Measurements from ENCODE around the gene PALM.

GRCh38 chr19:732148-733069 is 23.7 kb downstream of the PALM start:
- TF ChIP-seq REST (IDR thresholded peaks at IDR 0.05; ENCODE audit: low read depth, low read length) (no peak), SREBF2 (IDR thresholded peaks at IDR 0.05; ENCODE audit: low read length) (no peak), CTCF (IDR thresholded peaks at IDR 0.05 in 2 of 3, conservative IDR thresholded peaks at IDR 0.05 in 1 of 3; ENCODE audit: control insufficient read depth in 2 of 3, extremely low read depth in 1 of 3, insufficient read depth in 1 of 3, low read depth in 3 of 3, low read length in 3 of 3) (no peak), ZNF274 (IDR thresholded peaks at IDR 0.05; ENCODE audit: insufficient read depth, insufficient read length) (no peak), CREB1 (IDR thresholded peaks at IDR 0.05; ENCODE audit: low read depth) (no peak), ZNF207 (IDR thresholded peaks at IDR 0.05; ENCODE audit: borderline replicate concordance) (no peak), FOS (IDR thresholded peaks at IDR 0.05; ENCODE audit: borderline replicate concordance, extremely low read depth, insufficient read length) (no peak), SP1 (IDR thresholded peaks at IDR 0.05; ENCODE audit: low read depth, low read length) (no peak), CHD2 (IDR thresholded peaks at IDR 0.05; ENCODE audit: borderline replicate concordance, low read depth, low read length) (no peak)
